VCaP (cell line): ENCODE measurements around the gene PLK3.
"Not testable (repeated sequence)": the region's sequence is repeated elsewhere in the genome, so short reads cannot be mapped to it uniquely, and the experiment has no call there.

Source experiments
- H3K27ac ChIP-seq: fragments of 450-650 bp; 2 replicates; pipeline ENCODE4 v1.5.1; 2017
- CTCF ChIP-seq: fragments of 450-650 bp; conservative IDR thresholded peaks from 2 replicates; pipeline ENCODE4 v1.5.1; 2017; ENCODE audit warnings: mild to moderate bottlenecking, moderate library complexity

The PLK3 gene

GRCh38 chr1:44807364-44808062 lies 7.3 kb downstream of the PLK3 start:
- H3K27ac ChIP-seq: no peak overlapping the region
- no peak for TF ChIP-seq CTCF

GRCh38 chr1:44808063-44808937 lies 8.1 kb downstream of the PLK3 start, which contains the start of gene BTBD19:
BTBD19 (plus strand) TSS chr1:44808523; CDS start chr1:44808821, 298 bp downstream.
- H3K27ac ChIP-seq: no peak within 1 kb of the TSS
- TF ChIP-seq CTCF: no peak

GRCh38 chr1:44808938-44809917 lies 9.1 kb downstream of the PLK3 start:
- no peak overlapping the region for H3K27ac ChIP-seq

GRCh38 chr1:44810101-44810761 lies 10.1 kb downstream of the PLK3 start:
- H3K27ac ChIP-seq: no peak overlapping the region
- TF ChIP-seq CTCF: no peak

More at GRCh38 chr1:44808938-44809917, 9.1 kb downstream of the PLK3 start:
- no peak for TF ChIP-seq CTCF

- H3K27ac ChIP-seq: not testable (repeated sequence)
Measured at GRCh38 chr1:44810762-44811105, 10.6 kb downstream of the PLK3 start.

- no peak for TF ChIP-seq CTCF
- no peak overlapping the region for H3K27ac ChIP-seq
Measured at GRCh38 chr1:44811234-44811633, 11.1 kb downstream of the PLK3 start.

- H3K27ac ChIP-seq: no peak overlapping the region
- TF ChIP-seq CTCF: no peak
Measured at GRCh38 chr1:44812822-44813543, 12.8 kb downstream of the PLK3 start.

- not testable (repeated sequence) for H3K27ac ChIP-seq
Measured at GRCh38 chr1:44815926-44816325, 15.7 kb downstream of the PLK3 start.
